Measurements from ENCODE around the gene ATAD2B.

GRCh38 chr2:23835423-23835822 lies 91.5 kb downstream of the ATAD2B start:
- TF ChIP-seq CTCF (IDR thresholded peaks at IDR 0.05) (no peak), YY1 (IDR thresholded peaks at IDR 0.05; ENCODE audit: low read depth) (no peak), GABPA (IDR thresholded peaks at IDR 0.05; ENCODE audit: low read depth) (no peak), TAF1 (IDR thresholded peaks at IDR 0.05; ENCODE audit: borderline replicate concordance, low read depth, low read length) (no peak), EZH2phosphoT487 (IDR thresholded peaks at IDR 0.05; ENCODE audit: borderline replicate concordance, low read depth) (no peak), SMC3 (IDR thresholded peaks at IDR 0.05; ENCODE audit: low read depth, low read length) (no peak), SIN3A (IDR thresholded peaks at IDR 0.05; ENCODE audit: borderline replicate concordance, low read depth, low read length) (no peak)
